SK-N-SH (cell line): ENCODE results near the gene RUSC2. TPM values are rescaled to one million over a fixed set of nuclear protein-coding genes. Genes with fewer than 3 reads are reported as not detected.

Experiments used
- CTCF ChIA-PET: fragments of 300-600, 350-600 bp; formaldehyde crosslinking; extraction: SDS; loops from one replicate; lab custom pipeline; 2021; lab: Yijun Ruan, JAX
- POLR2A ChIA-PET: fragments of 350-600 bp; sonication (Branson Sonifier 250); formaldehyde crosslinking; extraction: SDS; loops from one replicate; lab custom pipeline; 2020; ENCODE audit warnings: antibody characterized with exemption, inconsistent platforms; lab: Yijun Ruan, JAX
- DNase-seq: peaks from one replicate; pipeline ENCODE4 v3.0.0; 2012
- H2AFZ ChIP-seq: fragments of 200-600 bp; sonication (generic); 2 replicates; pipeline ENCODE4 v1.8.1; 2016; ENCODE audit warnings: antibody characterized with exemption, mild to moderate bottlenecking, low read depth
- H3F3A ChIP-seq: fragments of 200-600 bp; sonication (generic); replicated peaks from 2 replicates; pipeline ENCODE3; 2016; ENCODE audit warnings: antibody characterized with exemption, mild to moderate bottlenecking; ENCODE audit not compliant: insufficient read depth
- H3K27ac ChIP-seq, 2 experiments: fragments of 200-500 bp in 1 of 2; fragments of 200-600 bp in 1 of 2; sonication (Bioruptor generic) in 1 of 2; sonication (generic), shearing (Covaris generic) in 1 of 2; 2 replicates each; pipeline versions ENCODE4 v1.5.1 to v1.6.1; 2014 to 2016; ENCODE audit warnings: low read depth in 2 of 2, inconsistent platforms in 1 of 2, low read length in 1 of 2, mild to moderate bottlenecking in 1 of 2, mixed read lengths in 1 of 2
- H3K27me3 ChIP-seq: fragments of 200-600 bp; sonication (generic), shearing (Covaris generic); 2 replicates; pipeline ENCODE4 v1.6.1; 2016; ENCODE audit warnings: mixed run types; ENCODE audit not compliant: insufficient read depth
- H3K36me3 ChIP-seq, 2 experiments: fragments of 200-500 bp in 1 of 2; fragments of 200-600 bp in 1 of 2; sonication (Bioruptor generic) in 1 of 2; sonication (generic) in 1 of 2; replicated peaks in 1 of 2; 2 replicates each; pipeline versions ENCODE3 to v1.5.1; 2014 to 2016; ENCODE audit warnings: low read length in 1 of 2, mild to moderate bottlenecking in 1 of 2; ENCODE audit not compliant: insufficient read depth in 2 of 2, control insufficient read depth in 1 of 2
- H3K4me1 ChIP-seq, 2 experiments: fragments of 200-500 bp in 1 of 2; fragments of 200-600 bp in 1 of 2; sonication (Bioruptor generic) in 1 of 2; sonication (generic), shearing (Covaris generic) in 1 of 2; 2 replicates each; pipeline versions ENCODE4 v1.5.1 to v1.6.1; 2014 to 2016; ENCODE audit warnings: low read depth in 1 of 2, low read length in 1 of 2, mixed run types in 1 of 2; ENCODE audit not compliant: insufficient read depth in 2 of 2, control insufficient read depth in 1 of 2
- H3K4me2 ChIP-seq: fragments of 200-600 bp; sonication (generic), shearing (Covaris generic); 2 replicates; pipeline ENCODE4 v1.6.1; 2017; ENCODE audit warnings: mixed run types
- H3K4me3 ChIP-seq, 2 experiments: fragments of 200-500 bp in 1 of 2; fragments of 200-600 bp in 1 of 2; sonication (Bioruptor generic) in 1 of 2; sonication (generic), shearing (Covaris generic) in 1 of 2; 2 replicates each; pipeline versions ENCODE4 v1.5.1 to v1.8.1; 2014 to 2016; ENCODE audit warnings: low read depth in 2 of 2, inconsistent platforms in 1 of 2, low read length in 1 of 2, mild to moderate bottlenecking in 1 of 2, mixed read lengths in 1 of 2, moderate library complexity in 1 of 2
- H3K79me2 ChIP-seq: fragments of 200-600 bp; sonication (generic); 2 replicates; pipeline ENCODE4 v1.8.1; 2017; ENCODE audit warnings: mild to moderate bottlenecking; ENCODE audit not compliant: insufficient read depth
- H3K9ac ChIP-seq: fragments of 200-600 bp; sonication (generic); 2 replicates; pipeline ENCODE4 v1.6.1; 2017; ENCODE audit warnings: mixed run types
- H3K9me2 ChIP-seq: fragments of 200-600 bp; sonication (generic); 2 replicates; pipeline ENCODE4 v1.6.1; 2017; ENCODE audit warnings: mixed run types
- H3K9me3 ChIP-seq: fragments of 200-600 bp; sonication (generic); 2 replicates; pipeline ENCODE4 v1.6.1; 2017; ENCODE audit warnings: mixed run types, mild to moderate bottlenecking, moderate library complexity
- H4K20me1 ChIP-seq: fragments of 200-600 bp; sonication (generic); 2 replicates; pipeline ENCODE4 v1.6.1; 2017; ENCODE audit warnings: mild to moderate bottlenecking, mixed run types; ENCODE audit not compliant: insufficient read depth
- CHD2 ChIP-seq: fragments of 150-350 bp; IDR thresholded peaks from 2 replicates; pipeline ENCODE4 v1.6.1; 2018; ENCODE audit warnings: low read length; ENCODE audit not compliant: partially characterized antibody
- EP300 ChIP-seq, 2 experiments: IDR thresholded peaks; 2 replicates each; pipeline versions ENCODE4 v1.4.0 to v1.6.1; 2012; ENCODE audit warnings: borderline replicate concordance in 1 of 2, low read depth in 1 of 2, low read length in 1 of 2
- EZH2phosphoT487 ChIP-seq: fragments of 200-600 bp; sonication (generic); IDR thresholded peaks from 2 replicates; pipeline ENCODE4 v1.6.1; 2017; ENCODE audit warnings: low read depth, mixed run types, mild to moderate bottlenecking, antibody characterized with exemption, moderate library complexity, borderline replicate concordance
- FOXJ3 ChIP-seq: sonication (generic); formaldehyde crosslinking; IDR thresholded peaks from 2 replicates; pipeline ENCODE4 v1.5.1; 2020; ENCODE audit warnings: mild to moderate bottlenecking, missing genetic modification reagents
- FOXM1 ChIP-seq: IDR thresholded peaks from 2 replicates; pipeline ENCODE4 v1.4.0; 2012; ENCODE audit warnings: low read depth, mild to moderate bottlenecking
- JUND ChIP-seq: IDR thresholded peaks from 2 replicates; pipeline ENCODE4 v1.4.0; 2012
- NFIC ChIP-seq: IDR thresholded peaks from 2 replicates; pipeline ENCODE4 v1.4.0; 2012; ENCODE audit warnings: borderline replicate concordance
- NRF1 ChIP-seq: IDR thresholded peaks from 2 replicates; pipeline ENCODE4 v1.6.1; 2012; ENCODE audit warnings: low read depth, mild to moderate bottlenecking, low read length
- POLR2AphosphoS5 ChIP-seq: IDR thresholded peaks from 2 replicates; pipeline ENCODE4 v1.6.1; 2012; ENCODE audit warnings: low read depth, low read length
- RAD21 ChIP-seq: IDR thresholded peaks from 2 replicates; pipeline ENCODE4 v1.6.1; 2012; ENCODE audit warnings: mild to moderate bottlenecking, low read length
- RCOR1 ChIP-seq: fragments of 150-350 bp; IDR thresholded peaks from 2 replicates; pipeline ENCODE4 v1.6.1; 2017; ENCODE audit warnings: antibody characterized with exemption, low read length
- RFX5 ChIP-seq: IDR thresholded peaks from 2 replicates; pipeline ENCODE4 v1.6.1; 2012; ENCODE audit warnings: mild to moderate bottlenecking, improper control_type of control experiment, low read length
- SIN3A ChIP-seq: IDR thresholded peaks from 2 replicates; pipeline ENCODE4 v1.6.1; 2012; ENCODE audit warnings: low read depth, mild to moderate bottlenecking, low read length, moderate library complexity, borderline replicate concordance
- TCF12 ChIP-seq: IDR thresholded peaks from 2 replicates; pipeline ENCODE4 v1.4.0; 2012
- TEAD4 ChIP-seq: IDR thresholded peaks from 2 replicates; pipeline ENCODE4 v1.4.0; 2012; ENCODE audit warnings: mild to moderate bottlenecking, borderline replicate concordance; ENCODE audit not compliant: insufficient read depth
- YY1 ChIP-seq: IDR thresholded peaks from 2 replicates; pipeline ENCODE4 v1.4.0; 2012; ENCODE audit warnings: low read depth, mild to moderate bottlenecking
- WGBS: methylation state at CpG from one replicate; pipeline ENCODE4 v1.1.6; 2017; ENCODE audit warnings: low lambda C conversion rate; 5-methylcytosine and 5-hydroxymethylcytosine counted together
- polyA plus RNA-seq, 3 experiments: library from polyadenylated mRNA; depleted of rRNA; stranded (reverse); fragments of >200 nt; gene quantifications; 2 replicates each; pipeline ENCODE4 v1.2.3, GENCODE V29; 2012
- TF ChIP-seq, protein P1 (sequence below): IDR thresholded peaks from 2 replicates; pipeline ENCODE4; 2012
- TF ChIP-seq, protein P2 (sequence below): fragments of 200-600 bp; sonication (generic); IDR thresholded peaks from 2 replicates; pipeline ENCODE4 v1.6.1; 2017; ENCODE audit warnings: antibody characterized with exemption, mild to moderate bottlenecking, moderate library complexity
- TF ChIP-seq, protein P3 (sequence below): IDR thresholded peaks from 2 replicates; pipeline ENCODE4 v1.6.1; 2012; ENCODE audit warnings: mild to moderate bottlenecking, low read depth, low read length, moderate library complexity
- TF ChIP-seq, protein P4 (sequence below): IDR thresholded peaks from 2 replicates; pipeline ENCODE4 v1.4.0; 2012; ENCODE audit warnings: low read depth, borderline replicate concordance

Gene RUSC2
- polyA plus RNA-seq, 1 of the 3 experiments (the other 2 are of a cell fraction): 14.5 TPM

DNA sequence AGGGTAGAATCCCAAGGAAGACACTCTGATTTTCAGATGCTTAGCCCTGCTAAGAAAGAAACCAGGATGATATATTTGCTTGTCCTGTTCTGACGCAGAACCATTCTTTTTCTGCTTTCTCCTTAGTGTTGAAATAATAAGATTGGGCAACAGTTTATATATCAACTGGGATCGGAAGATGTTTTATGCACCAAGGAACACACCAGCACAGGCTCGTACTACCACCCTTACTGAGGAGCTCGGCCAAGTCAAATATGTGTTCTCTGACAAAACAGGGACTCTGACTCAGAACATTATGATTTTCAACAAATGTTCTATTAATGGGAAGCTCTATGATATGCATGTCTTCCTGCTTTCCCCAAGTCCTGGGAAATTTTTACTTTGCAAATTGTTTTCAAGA, 19.0 kb upstream of the RUSC2 start:
- CTCF ChIA-PET: interaction anchor here (0.8 to 3.6 kb wide), 5 partner anchors 19 to 710 kb away, joined by 3 to 18 read pairs (median 5); partner anchors contain the start of genes ATOSB and RUSC2
- H3K4me2 ChIP-seq: no peak overlapping the region
- no peak for DNase-seq
- H4K20me1 ChIP-seq: no peaks in the 10 kb centered on the region
- POLR2A ChIA-PET: no interaction called here
- 80% methylated on average over 4 of the region's 4 CpGs for WGBS
- H3K4me3 ChIP-seq: no peak overlapping the region
- no peaks in the 10 kb centered on the region for H3K4me1 ChIP-seq
- no peak overlapping the region for H2AFZ ChIP-seq
- H3K27ac ChIP-seq: 0 out of 4 replicates have a peak overlapping the region, but pooled peaks of 1 of the 2 experiments have one; percentile 34
- no peaks in the 10 kb centered on the region for H3K79me2 ChIP-seq
- TF ChIP-seq TCF12: no peak
- no peak for TF ChIP-seq NRF1
- TF ChIP-seq POLR2AphosphoS5: no peak
- TF ChIP-seq NFIC: no peak
- TF ChIP-seq FOXM1: no peak
- no peak for TF ChIP-seq RFX5
- TF ChIP-seq, protein P1, sequence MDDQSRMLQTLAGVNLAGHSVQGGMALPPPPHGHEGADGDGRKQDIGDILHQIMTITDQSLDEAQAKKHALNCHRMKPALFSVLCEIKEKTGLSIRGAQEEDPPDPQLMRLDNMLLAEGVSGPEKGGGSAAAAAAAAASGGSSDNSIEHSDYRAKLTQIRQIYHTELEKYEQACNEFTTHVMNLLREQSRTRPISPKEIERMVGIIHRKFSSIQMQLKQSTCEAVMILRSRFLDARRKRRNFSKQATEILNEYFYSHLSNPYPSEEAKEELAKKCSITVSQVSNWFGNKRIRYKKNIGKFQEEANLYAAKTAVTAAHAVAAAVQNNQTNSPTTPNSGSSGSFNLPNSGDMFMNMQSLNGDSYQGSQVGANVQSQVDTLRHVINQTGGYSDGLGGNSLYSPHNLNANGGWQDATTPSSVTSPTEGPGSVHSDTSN: no peak
- no peak for TF ChIP-seq TEAD4
- no peak for TF ChIP-seq RAD21
- TF ChIP-seq, protein P2, sequence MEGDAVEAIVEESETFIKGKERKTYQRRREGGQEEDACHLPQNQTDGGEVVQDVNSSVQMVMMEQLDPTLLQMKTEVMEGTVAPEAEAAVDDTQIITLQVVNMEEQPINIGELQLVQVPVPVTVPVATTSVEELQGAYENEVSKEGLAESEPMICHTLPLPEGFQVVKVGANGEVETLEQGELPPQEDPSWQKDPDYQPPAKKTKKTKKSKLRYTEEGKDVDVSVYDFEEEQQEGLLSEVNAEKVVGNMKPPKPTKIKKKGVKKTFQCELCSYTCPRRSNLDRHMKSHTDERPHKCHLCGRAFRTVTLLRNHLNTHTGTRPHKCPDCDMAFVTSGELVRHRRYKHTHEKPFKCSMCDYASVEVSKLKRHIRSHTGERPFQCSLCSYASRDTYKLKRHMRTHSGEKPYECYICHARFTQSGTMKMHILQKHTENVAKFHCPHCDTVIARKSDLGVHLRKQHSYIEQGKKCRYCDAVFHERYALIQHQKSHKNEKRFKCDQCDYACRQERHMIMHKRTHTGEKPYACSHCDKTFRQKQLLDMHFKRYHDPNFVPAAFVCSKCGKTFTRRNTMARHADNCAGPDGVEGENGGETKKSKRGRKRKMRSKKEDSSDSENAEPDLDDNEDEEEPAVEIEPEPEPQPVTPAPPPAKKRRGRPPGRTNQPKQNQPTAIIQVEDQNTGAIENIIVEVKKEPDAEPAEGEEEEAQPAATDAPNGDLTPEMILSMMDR: no peak
- no peak for TF ChIP-seq YY1
- TF ChIP-seq JUND: no peak
- no peak for TF ChIP-seq SIN3A
- TF ChIP-seq, all 33 proteins: peak for 0
- Histone ChIP-seq H3F3A (no peaks in the 10 kb centered on the region), H3K27me3 (no peaks in the 10 kb centered on the region; the same call in 1 of the 2 replicates), H3K9me3 (no peaks in the 10 kb centered on the region), H3K9me2 (no peaks in the 10 kb centered on the region), H3K36me3 (no peaks in the 10 kb centered on the region), H3K9ac (no peak overlapping the region)

DNA sequence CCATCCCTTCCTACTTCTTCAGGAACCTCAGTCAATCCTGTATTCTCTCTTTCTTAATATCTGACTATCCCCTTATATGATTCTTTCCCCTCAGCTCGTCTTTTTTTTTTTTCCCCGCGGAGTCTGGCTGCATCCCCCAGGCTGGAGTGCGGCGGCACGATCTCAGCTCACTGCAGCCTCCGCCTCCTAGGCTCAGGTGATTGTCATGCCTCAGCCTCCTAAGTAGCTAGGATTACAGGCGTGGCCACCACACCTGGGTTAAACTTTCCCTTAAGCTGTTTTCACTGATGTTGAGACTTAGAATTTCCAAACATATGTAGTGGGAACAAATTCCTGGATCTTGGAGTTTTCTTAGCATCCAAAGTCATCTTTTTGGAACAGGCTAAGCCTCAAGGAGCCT, 13.3 kb upstream of the RUSC2 start:
- H4K20me1 ChIP-seq: no peaks in the 10 kb centered on the region
- H3K9me2 ChIP-seq: no peaks in the 10 kb centered on the region
- H3K36me3 ChIP-seq: no peaks in the 10 kb centered on the region
- no peak overlapping the region for H3K4me2 ChIP-seq
- H3K27me3 ChIP-seq: no peaks in the 10 kb centered on the region
- H2AFZ ChIP-seq: no peak overlapping the region
- WGBS: 68% methylated on average over 8 of the region's 8 CpGs
- no peak for DNase-seq
- ChIA-PET CTCF (interaction anchor here (0.8 to 5.7 kb wide), 15 partner anchors 10 to 577 kb away, joined by 3 to 48 read pairs (median 4); partner anchors contain the start of gene ATOSB), POLR2A (no interaction called here)
- H3F3A ChIP-seq: no peaks in the 10 kb centered on the region
- H3K4me3 ChIP-seq: no peak overlapping the region
- H3K9ac ChIP-seq: no peak overlapping the region
- H3K9me3 ChIP-seq: no peaks in the 10 kb centered on the region
- H3K27ac ChIP-seq: no peak overlapping the region
- H3K4me1 ChIP-seq: no peaks in the 10 kb centered on the region
- no peaks in the 10 kb centered on the region for H3K79me2 ChIP-seq
- TF ChIP-seq, protein P3, sequence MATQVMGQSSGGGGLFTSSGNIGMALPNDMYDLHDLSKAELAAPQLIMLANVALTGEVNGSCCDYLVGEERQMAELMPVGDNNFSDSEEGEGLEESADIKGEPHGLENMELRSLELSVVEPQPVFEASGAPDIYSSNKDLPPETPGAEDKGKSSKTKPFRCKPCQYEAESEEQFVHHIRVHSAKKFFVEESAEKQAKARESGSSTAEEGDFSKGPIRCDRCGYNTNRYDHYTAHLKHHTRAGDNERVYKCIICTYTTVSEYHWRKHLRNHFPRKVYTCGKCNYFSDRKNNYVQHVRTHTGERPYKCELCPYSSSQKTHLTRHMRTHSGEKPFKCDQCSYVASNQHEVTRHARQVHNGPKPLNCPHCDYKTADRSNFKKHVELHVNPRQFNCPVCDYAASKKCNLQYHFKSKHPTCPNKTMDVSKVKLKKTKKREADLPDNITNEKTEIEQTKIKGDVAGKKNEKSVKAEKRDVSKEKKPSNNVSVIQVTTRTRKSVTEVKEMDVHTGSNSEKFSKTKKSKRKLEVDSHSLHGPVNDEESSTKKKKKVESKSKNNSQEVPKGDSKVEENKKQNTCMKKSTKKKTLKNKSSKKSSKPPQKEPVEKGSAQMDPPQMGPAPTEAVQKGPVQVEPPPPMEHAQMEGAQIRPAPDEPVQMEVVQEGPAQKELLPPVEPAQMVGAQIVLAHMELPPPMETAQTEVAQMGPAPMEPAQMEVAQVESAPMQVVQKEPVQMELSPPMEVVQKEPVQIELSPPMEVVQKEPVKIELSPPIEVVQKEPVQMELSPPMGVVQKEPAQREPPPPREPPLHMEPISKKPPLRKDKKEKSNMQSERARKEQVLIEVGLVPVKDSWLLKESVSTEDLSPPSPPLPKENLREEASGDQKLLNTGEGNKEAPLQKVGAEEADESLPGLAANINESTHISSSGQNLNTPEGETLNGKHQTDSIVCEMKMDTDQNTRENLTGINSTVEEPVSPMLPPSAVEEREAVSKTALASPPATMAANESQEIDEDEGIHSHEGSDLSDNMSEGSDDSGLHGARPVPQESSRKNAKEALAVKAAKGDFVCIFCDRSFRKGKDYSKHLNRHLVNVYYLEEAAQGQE: no peak
- TF ChIP-seq FOXJ3 (CRISPR knock-in tag) (no peak), CHD2 (no peak), EZH2phosphoT487 (no peak), EP300 (IDR thresholded peaks at IDR 0.05; ENCODE audit: borderline replicate concordance in 1 of 2, low read depth in 1 of 2, low read length in 1 of 2) (no peak), NRF1 (no peak), TCF12 (no peak), POLR2AphosphoS5 (no peak), RCOR1 (no peak)
- TF ChIP-seq, protein P4, sequence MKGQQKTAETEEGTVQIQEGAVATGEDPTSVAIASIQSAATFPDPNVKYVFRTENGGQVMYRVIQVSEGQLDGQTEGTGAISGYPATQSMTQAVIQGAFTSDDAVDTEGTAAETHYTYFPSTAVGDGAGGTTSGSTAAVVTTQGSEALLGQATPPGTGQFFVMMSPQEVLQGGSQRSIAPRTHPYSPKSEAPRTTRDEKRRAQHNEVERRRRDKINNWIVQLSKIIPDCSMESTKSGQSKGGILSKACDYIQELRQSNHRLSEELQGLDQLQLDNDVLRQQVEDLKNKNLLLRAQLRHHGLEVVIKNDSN: no peak
